Measurements from ENCODE around the gene VANGL2.
A peak's percentile ranks its signal among the peaks of the same experiment; 100 is the strongest.

Gene VANGL2

GRCh38 chr1:160400223-160400645 lies at the start of gene VANGL2:
TSS of gene VANGL2 (plus strand) at chr1:160400564. CDS start at chr1:160415838, 15,274 bp downstream.
- peak; percentile 64 for DNase-seq

- no peak for DNase-seq
Observed at GRCh38 chr1:160351629-160352028, 48.7 kb upstream of the VANGL2 start.

- no peak for DNase-seq
Observed at GRCh38 chr1:160352555-160352954, 47.8 kb upstream of the VANGL2 start.

- DNase-seq, result no peak
Observed at GRCh38 chr1:160353223-160353622, 47.1 kb upstream of the VANGL2 start.

- DNase-seq, result peak; percentile 1
Observed at GRCh38 chr1:160354388-160354985, 45.9 kb upstream of the VANGL2 start.

- DNase-seq, result no peak
Observed at GRCh38 chr1:160357286-160358002, 42.9 kb upstream of the VANGL2 start.

- no peak for DNase-seq
Observed at GRCh38 chr1:160358073-160358472, 42.3 kb upstream of the VANGL2 start.

- no peak for DNase-seq
Observed at GRCh38 chr1:160359559-160360226, 40.7 kb upstream of the VANGL2 start.

- no peak for DNase-seq
Observed at GRCh38 chr1:160360227-160360695, 40.1 kb upstream of the VANGL2 start.

- no peak for DNase-seq
Observed at GRCh38 chr1:160361199-160361598, 39.2 kb upstream of the VANGL2 start.

- no peak for DNase-seq
Observed at GRCh38 chr1:160361814-160362167, 38.6 kb upstream of the VANGL2 start.

- no peak for DNase-seq
Observed at GRCh38 chr1:160362168-160362957, 38.0 kb upstream of the VANGL2 start.

GRCh38 chr1:160363010-160363409 lies 37.4 kb upstream of the VANGL2 start:
- no peak for DNase-seq

- DNase-seq, result no peak
Observed at GRCh38 chr1:160363951-160364735, 36.2 kb upstream of the VANGL2 start.

- no peak for DNase-seq
Observed at GRCh38 chr1:160365325-160365724, 35.0 kb upstream of the VANGL2 start.

GRCh38 chr1:160366731-160367515 lies 33.4 kb upstream of the VANGL2 start, which contains the start of gene NHLH1:
TSS of gene NHLH1 (plus strand) at chr1:160367071. CDS start at chr1:160370732, 3,661 bp downstream.
- DNase-seq, result no peak

- DNase-seq, result no peak
Observed at GRCh38 chr1:160367516-160367900, 32.9 kb upstream of the VANGL2 start.

- DNase-seq, result no peak
Observed at GRCh38 chr1:160367934-160368923, 32.1 kb upstream of the VANGL2 start.

- DNase-seq, result no peak
Observed at GRCh38 chr1:160369087-160369486, 31.3 kb upstream of the VANGL2 start.
